PC-9 (cell line): ENCODE results near the gene SF3B5. TPM values are rescaled to one million over a fixed set of nuclear protein-coding genes. Genes with fewer than 3 reads are reported as not detected.

Experiments used
- BruUV-seq: library from RNA; stranded (reverse); fragments of 400-500 nt; replicated peaks from 2 replicates; lab custom pipeline; 2021; lab: Mats Ljungman, UMichigan
- CTCF ChIA-PET: fragments of 300-600 bp; sonication (Branson Sonifier 250); formaldehyde crosslinking; loops from one replicate; lab custom pipeline; 2022; ENCODE audit warnings: antibody characterized with exemption; lab: Charles Lee
- POLR2A ChIA-PET: fragments of 300-600 bp; sonication (Branson Sonifier 250); formaldehyde crosslinking; loops from one replicate; lab custom pipeline; 2022; ENCODE audit warnings: antibody characterized with exemption; ENCODE audit not compliant: unreplicated experiment; lab: Charles Lee
- DNase-seq, 2 experiments: peaks; one replicate each; pipeline versions ENCODE4 v3.0.0 to v3.0.0-alpha.2; 2015 to 2022; ENCODE audit warnings: mixed read lengths in 1 of 2
- H2AFZ ChIP-seq: fragments of 200-600 bp; sonication (generic); 2 replicates; pipeline ENCODE4 v1.8.1; 2017; ENCODE audit warnings: antibody characterized with exemption
- H3F3A ChIP-seq: fragments of 200-600 bp; sonication (generic); 2 replicates; pipeline ENCODE4 v1.8.1; 2017; ENCODE audit warnings: antibody characterized with exemption, mild to moderate bottlenecking, low read depth; ENCODE audit not compliant: insufficient read depth
- H3K27ac ChIP-seq: fragments of 200-600 bp; sonication (generic); 2 replicates; pipeline ENCODE4 v1.6.1; 2016; ENCODE audit warnings: mixed run types
- H3K27me3 ChIP-seq: fragments of 200-600 bp; sonication (generic); 2 replicates; pipeline ENCODE4 v1.6.1; 2016; ENCODE audit warnings: low read depth, mixed run types; ENCODE audit not compliant: insufficient read depth
- H3K36me3 ChIP-seq: fragments of 200-600 bp; sonication (generic); 2 replicates; pipeline ENCODE4 v1.6.1; 2016; ENCODE audit warnings: low read depth, mixed run types
- H3K4me1 ChIP-seq: fragments of 200-600 bp; sonication (generic); replicated peaks from 2 replicates; pipeline ENCODE4 v1.6.1; 2016; ENCODE audit warnings: mixed run types; ENCODE audit not compliant: insufficient read depth
- H3K4me2 ChIP-seq: fragments of 200-600 bp; sonication (generic); 2 replicates; pipeline ENCODE4 v1.6.1; 2017; ENCODE audit warnings: mixed run types
- H3K4me3 ChIP-seq: fragments of 200-600 bp; sonication (generic); 2 replicates; pipeline ENCODE4 v1.6.1; 2016; ENCODE audit warnings: mixed run types
- H3K79me2 ChIP-seq: fragments of 200-600 bp; sonication (generic); 2 replicates; pipeline ENCODE4 v1.6.1; 2017; ENCODE audit warnings: low read depth, mixed run types
- H3K9me2 ChIP-seq: fragments of 200-600 bp; sonication (generic); 2 replicates; pipeline ENCODE4 v1.8.1; 2017; ENCODE audit warnings: mild to moderate bottlenecking; ENCODE audit not compliant: insufficient read depth
- H3K9me3 ChIP-seq: fragments of 200-600 bp; sonication (generic); 2 replicates; pipeline ENCODE4 v1.8.1; 2016; ENCODE audit warnings: low read depth; ENCODE audit not compliant: insufficient read depth
- H4K20me1 ChIP-seq: fragments of 200-600 bp; sonication (generic); 2 replicates; pipeline ENCODE4 v1.8.1; 2017; ENCODE audit not compliant: insufficient read depth
- CTCF ChIP-seq: fragments of 200-600 bp; sonication (generic); conservative IDR thresholded peaks from 2 replicates; pipeline ENCODE4 v1.6.1; 2017; ENCODE audit warnings: mixed run types, antibody characterized with exemption, mild to moderate bottlenecking, moderate library complexity
- EZH2 ChIP-seq: fragments of 200-600 bp; sonication (generic); IDR thresholded peaks from 2 replicates; pipeline ENCODE4 v1.8.0; 2017; ENCODE audit warnings: antibody characterized with exemption, low read depth
- intact Hi-C: fragments of 100-400 bp; cut with micrococcal nuclease; formaldehyde crosslinking; loops from one replicate; pipeline ENCODE4 v1.10.0; 2022; ENCODE audit not compliant: unreplicated experiment
- total RNA-seq: library from RNA; stranded (reverse); gene quantifications from 2 replicates; pipeline ENCODE4 v1.2.3, GENCODE V29; 2021

The SF3B5 gene
- total RNA-seq, 1 experiment from 2014 or later, result 125 TPM

- H2AFZ ChIP-seq, result peak overlapping the region; percentile 98
- H3K36me3 ChIP-seq, result no peaks in the 10 kb centered on the region
- H3K9me3 ChIP-seq, result no peaks in the 10 kb centered on the region
- ChIA-PET POLR2A (interaction anchor here (0.5 to 0.6 kb wide), 2 partner anchors 716 to 1767 kb away, joined by 5 to 8 read pairs; no protein-coding TSS in a partner anchor), CTCF (no interaction called here)
- H3K4me2 ChIP-seq, result peak overlapping the region; percentile 98
- H3K9me2 ChIP-seq, result no peaks in the 10 kb centered on the region
- peaks cover 11% of the 10 kb centered on the region; the same call in 1 of the 2 replicates for H3K27me3 ChIP-seq
- peak overlapping the region; percentile 68 for H3K4me3 ChIP-seq
- H3K79me2 ChIP-seq, result no peaks in the 10 kb centered on the region
- DNase-seq, result peak in 1 of 2 experiments; percentile 7
- intact Hi-C loops, result no loop called here
- BruUV-seq, result no TSS peak
- TF ChIP-seq CTCF (no peak), EZH2 (no peak)
- peaks cover 6% of the 10 kb centered on the region for H3F3A ChIP-seq
- no peak overlapping the region for H3K27ac ChIP-seq
- H3K4me1 ChIP-seq, result 0 out of 2 replicates have a peak, but pooled peaks cover 4% of the 10 kb centered on the region
- no peaks in the 10 kb centered on the region for H4K20me1 ChIP-seq
Measured at GRCh38 chr6:144063246-144063743, 32.1 kb downstream of the SF3B5 start.

GRCh38 chr6:144062786-144063185 is 32.6 kb downstream of the SF3B5 start:
- peaks cover 6% of the 10 kb centered on the region for H3F3A ChIP-seq
- H3K4me3 ChIP-seq, result peak overlapping the region; percentile 68; the same call in 1 of the 2 replicates
- H4K20me1 ChIP-seq, result no peaks in the 10 kb centered on the region
- no peak overlapping the region for H2AFZ ChIP-seq
- intact Hi-C loops, result no loop called here
- ChIA-PET CTCF (no interaction called here), POLR2A (no interaction called here)
- no peaks in the 10 kb centered on the region for H3K36me3 ChIP-seq
- peak overlapping the region; percentile 98 for H3K4me2 ChIP-seq
- no peaks in the 10 kb centered on the region for H3K79me2 ChIP-seq
- TF ChIP-seq EZH2, result no peak
- TF ChIP-seq CTCF, result no peak
- no peak for DNase-seq
- no peaks in the 10 kb centered on the region for H3K9me2 ChIP-seq
- H3K27me3 ChIP-seq, result peaks cover 11% of the 10 kb centered on the region; the same call in 1 of the 2 replicates
- H3K27ac ChIP-seq, result no peak overlapping the region
- 0 out of 2 replicates have a peak, but pooled peaks cover 4% of the 10 kb centered on the region for H3K4me1 ChIP-seq
- BruUV-seq, result no TSS peak
- H3K9me3 ChIP-seq, result no peaks in the 10 kb centered on the region

- no TSS peak for BruUV-seq
- Histone ChIP-seq H3K9me3 (no peaks in the 10 kb centered on the region), H3K9me2 (no peaks in the 10 kb centered on the region), H2AFZ (no peak overlapping the region), H4K20me1 (no peaks in the 10 kb centered on the region), H3K27me3 (no peaks in the 10 kb centered on the region), H3K4me2 (no peak overlapping the region), H3K4me3 (no peak overlapping the region), H3K36me3 (no peaks in the 10 kb centered on the region), H3K27ac (no peak overlapping the region), H3F3A (peaks cover 6% of the 10 kb centered on the region), H3K4me1 (0 out of 2 replicates have a peak, but pooled peaks cover 4% of the 10 kb centered on the region), H3K79me2 (no peaks in the 10 kb centered on the region)
- no peak for DNase-seq
- intact Hi-C loops, result no loop called here
- TF ChIP-seq EZH2 (no peak), CTCF (no peak)
- ChIA-PET CTCF (no interaction called here), POLR2A (no interaction called here)
Measured at GRCh38 chr6:144059139-144059538, 36.2 kb downstream of the SF3B5 start.
